Measurements from ENCODE around the gene ZNF891.

Gene ZNF891

GRCh38 chr12:133080368-133081158 lies 49.5 kb downstream of the ZNF891 start, which contains the start of gene ZNF140 (continued):
- peak; percentile 68 for TF ChIP-seq CTCF (tag by site-specific recombination; IDR thresholded peaks at IDR 0.05)
- no peak for TF ChIP-seq ZNF596 (tag by site-specific recombination; IDR thresholded peaks at IDR 0.05)
- peak; percentile 50 for TF ChIP-seq KLF1 (tag by site-specific recombination; IDR thresholded peaks at IDR 0.05)
- TF ChIP-seq ZBTB48 (tag by site-specific recombination; IDR thresholded peaks at IDR 0.05) = peak; percentile 37; the same call in 1 of the 2 replicates
- peak; percentile 85 for TF ChIP-seq ZNF324 (tag by site-specific recombination; IDR thresholded peaks at IDR 0.05)
- TF ChIP-seq MZF1 (tag by site-specific recombination; IDR thresholded peaks at IDR 0.05; ENCODE audit: borderline replicate concordance) = no peak
- peak; percentile 17 for TF ChIP-seq SETDB1 (IDR thresholded peaks at IDR 0.05; ENCODE audit: insufficient read length, low read length)
- TF ChIP-seq FEZF1 (tag by site-specific recombination; IDR thresholded peaks at IDR 0.05) = peak; percentile 63
- TF ChIP-seq, protein P1, sequence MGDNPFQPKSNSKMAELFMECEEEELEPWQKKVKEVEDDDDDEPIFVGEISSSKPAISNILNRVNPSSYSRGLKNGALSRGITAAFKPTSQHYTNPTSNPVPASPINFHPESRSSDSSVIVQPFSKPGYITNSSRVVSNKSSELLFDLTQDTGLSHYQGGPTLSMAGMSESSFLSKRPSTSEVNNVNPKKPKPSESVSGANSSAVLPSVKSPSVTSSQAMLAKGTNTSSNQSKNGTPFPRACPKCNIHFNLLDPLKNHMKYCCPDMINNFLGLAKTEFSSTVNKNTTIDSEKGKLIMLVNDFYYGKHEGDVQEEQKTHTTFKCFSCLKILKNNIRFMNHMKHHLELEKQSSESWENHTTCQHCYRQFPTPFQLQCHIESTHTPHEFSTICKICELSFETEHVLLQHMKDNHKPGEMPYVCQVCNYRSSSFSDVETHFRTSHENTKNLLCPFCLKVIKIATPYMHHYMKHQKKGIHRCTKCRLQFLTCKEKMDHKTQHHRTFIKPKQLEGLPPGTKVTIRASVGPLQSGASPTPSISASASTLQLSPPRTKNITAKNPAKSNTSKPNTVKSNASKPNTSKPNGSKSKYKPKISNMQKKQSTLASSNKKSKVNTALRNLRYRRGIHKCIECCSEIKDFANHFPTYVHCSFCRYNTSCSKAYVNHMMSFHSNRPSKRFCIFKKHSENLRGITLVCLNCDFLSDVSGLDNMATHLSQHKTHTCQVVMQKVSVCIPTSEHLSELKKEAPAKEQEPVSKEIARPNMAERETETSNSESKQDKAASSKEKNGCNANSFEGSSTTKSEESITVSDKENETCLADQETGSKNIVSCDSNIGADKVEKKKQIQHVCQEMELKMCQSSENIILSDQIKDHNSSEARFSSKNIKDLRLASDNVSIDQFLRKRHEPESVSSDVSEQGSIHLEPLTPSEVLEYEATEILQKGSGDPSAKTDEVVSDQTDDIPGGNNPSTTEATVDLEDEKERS (tag by site-specific recombination; IDR thresholded peaks at IDR 0.05) = peak; percentile 59; the same call in 1 of the 2 replicates
- TF ChIP-seq ZNF302 (tag by site-specific recombination; IDR thresholded peaks at IDR 0.05; ENCODE audit: low read depth) = no peak
- TF ChIP-seq ZBTB10 (tag by site-specific recombination; IDR thresholded peaks at IDR 0.05) = peak; percentile 81
- TF ChIP-seq TRIM28 (IDR thresholded peaks at IDR 0.05; ENCODE audit: borderline replicate concordance, low read length) = no peak; the same call in 1 of the 2 replicates
- TF ChIP-seq ZNF837 (tag by site-specific recombination; IDR thresholded peaks at IDR 0.05) = no peak
- TF ChIP-seq, protein P2, sequence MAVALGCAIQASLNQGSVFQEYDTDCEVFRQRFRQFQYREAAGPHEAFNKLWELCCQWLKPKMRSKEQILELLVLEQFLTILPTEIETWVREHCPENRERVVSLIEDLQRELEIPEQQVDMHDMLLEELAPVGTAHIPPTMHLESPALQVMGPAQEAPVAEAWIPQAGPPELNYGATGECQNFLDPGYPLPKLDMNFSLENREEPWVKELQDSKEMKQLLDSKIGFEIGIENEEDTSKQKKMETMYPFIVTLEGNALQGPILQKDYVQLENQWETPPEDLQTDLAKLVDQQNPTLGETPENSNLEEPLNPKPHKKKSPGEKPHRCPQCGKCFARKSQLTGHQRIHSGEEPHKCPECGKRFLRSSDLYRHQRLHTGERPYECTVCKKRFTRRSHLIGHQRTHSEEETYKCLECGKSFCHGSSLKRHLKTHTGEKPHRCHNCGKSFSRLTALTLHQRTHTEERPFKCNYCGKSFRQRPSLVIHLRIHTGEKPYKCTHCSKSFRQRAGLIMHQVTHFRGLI (tag by site-specific recombination; IDR thresholded peaks at IDR 0.05) = 0 out of 2 replicates have a peak, but pooled peaks have one; percentile 32
- no peak for TF ChIP-seq ZNF239 (tag by site-specific recombination; IDR thresholded peaks at IDR 0.05)
- peak; percentile 62 for TF ChIP-seq SP7 (tag by site-specific recombination; IDR thresholded peaks at IDR 0.05)
- TF ChIP-seq KLF16 (tag by site-specific recombination; IDR thresholded peaks at IDR 0.05) = peak; percentile 85
- no peak for TF ChIP-seq ZNF157 (tag by site-specific recombination; IDR thresholded peaks at IDR 0.05)
- no peak for TF ChIP-seq ZNF211 (tag by site-specific recombination; IDR thresholded peaks at IDR 0.05; ENCODE audit: low read depth)
- 0 out of 2 replicates have a peak, but pooled peaks have one; percentile 52 for TF ChIP-seq ZNF184 (tag by site-specific recombination; IDR thresholded peaks at IDR 0.05)
- peak; percentile 64; the same call in 1 of the 2 replicates for TF ChIP-seq ZSCAN4 (tag by site-specific recombination; IDR thresholded peaks at IDR 0.05)
- TF ChIP-seq GLIS2 (tag by site-specific recombination; IDR thresholded peaks at IDR 0.05) = peak; percentile 98
- peak; percentile 9; the same call in 1 of the 2 replicates for TF ChIP-seq KLF7 (tag by site-specific recombination; IDR thresholded peaks at IDR 0.05; ENCODE audit: borderline replicate concordance)
- peak; percentile 13; the same call in 1 of the 2 replicates for TF ChIP-seq ZNF843 (tag by site-specific recombination; IDR thresholded peaks at IDR 0.05)
- TF ChIP-seq ZNF560 (tag by site-specific recombination; IDR thresholded peaks at IDR 0.05; ENCODE audit: borderline replicate concordance) = no peak
- peak; percentile 65 for TF ChIP-seq ZSCAN30 (tag by site-specific recombination; IDR thresholded peaks at IDR 0.05)
- 0 out of 2 replicates have a peak, but pooled peaks have one; percentile 28 for TF ChIP-seq ZSCAN16 (tag by site-specific recombination; IDR thresholded peaks at IDR 0.05)
- TF ChIP-seq GLIS1 (tag by site-specific recombination; IDR thresholded peaks at IDR 0.05) = peak; percentile 89

Measured in HEK293 (cell line).